Fibroblast of lung (primary cell): ENCODE measurements around the gene DOC2A. TPM values are rescaled to one million over a fixed set of nuclear protein-coding genes. Genes with fewer than 3 reads are reported as not detected.
A peak's percentile ranks its signal among the peaks of the same experiment; 100 is the strongest.
"Not testable (repeated sequence)": the region's sequence is repeated elsewhere in the genome, so short reads cannot be mapped to it uniquely, and the experiment has no call there.

Source experiments
- DNase-seq, 2 donors: peaks; one replicate each; pipeline versions ENCODE4 v3.0.0 to v3.0.0-alpha.2; 2010; ENCODE audit warnings: low read depth in 2 of 2
- H2AFZ ChIP-seq: 2 replicates; pipeline ENCODE4 v1.5.1; 2012; ENCODE audit warnings: low read length, control low read depth, inconsistent platforms
- H3K27ac ChIP-seq: 2 replicates; pipeline ENCODE4 v1.5.1; 2011; ENCODE audit warnings: low read length, control low read depth; ENCODE audit not compliant: insufficient read depth
- H3K27me3 ChIP-seq: 2 replicates; pipeline ENCODE4 v1.5.1; 2011; ENCODE audit warnings: mild to moderate bottlenecking, low read length; ENCODE audit not compliant: control insufficient read depth, insufficient read depth
- H3K36me3 ChIP-seq: 2 replicates; pipeline ENCODE4 v1.5.1; 2011; ENCODE audit warnings: low read length; ENCODE audit not compliant: control insufficient read depth, insufficient read depth
- H3K4me1 ChIP-seq: 2 replicates; pipeline ENCODE4 v1.5.1; 2011; ENCODE audit warnings: low read length; ENCODE audit not compliant: control insufficient read depth, insufficient read depth; ENCODE audit errors: extremely low read depth
- H3K4me2 ChIP-seq: 2 replicates; pipeline ENCODE4 v1.5.1; 2011; ENCODE audit warnings: low read length, control low read depth; ENCODE audit not compliant: insufficient read depth; ENCODE audit errors: extremely low read depth
- H3K4me3 ChIP-seq, 4 experiments: fragments of 200-600 bp in 1 of 4; sonication (generic) in 1 of 4; replicated peaks in 1 of 4; 2 replicates each; pipeline ENCODE4 v1.5.1; 2011 to 2016; ENCODE audit warnings: low read length in 4 of 4, low read depth in 3 of 4, mild to moderate bottlenecking in 3 of 4, control low read depth in 2 of 4, inconsistent platforms in 1 of 4, mixed read lengths in 1 of 4; ENCODE audit not compliant: insufficient read depth in 1 of 4; ENCODE audit errors: control extremely low read depth in 1 of 4
- H3K79me2 ChIP-seq: 2 replicates; pipeline ENCODE4 v1.5.1; 2012; ENCODE audit warnings: mild to moderate bottlenecking, low read length, inconsistent platforms; ENCODE audit not compliant: control insufficient read depth, insufficient read depth
- H3K9ac ChIP-seq: 2 replicates; pipeline ENCODE4 v1.5.1; 2011; ENCODE audit warnings: mild to moderate bottlenecking, low read length, control low read depth; ENCODE audit not compliant: insufficient read depth
- H3K9me3 ChIP-seq: 2 replicates; pipeline ENCODE4 v1.5.1; 2012; ENCODE audit warnings: low read depth, low read length; ENCODE audit not compliant: control insufficient read depth, insufficient read depth
- H4K20me1 ChIP-seq: 2 replicates; pipeline ENCODE4 v1.5.1; 2011; ENCODE audit warnings: low read length; ENCODE audit not compliant: control insufficient read depth, insufficient read depth; ENCODE audit errors: extremely low read depth
- EZH2 ChIP-seq: IDR thresholded peaks from 2 replicates; pipeline ENCODE4 v1.5.1; 2012; ENCODE audit warnings: low read length, control low read depth, mild to moderate bottlenecking; ENCODE audit errors: missing control alignments
- polyA plus RNA-seq, 2 donors: library from polyadenylated mRNA; depleted of rRNA in 1 of 2; stranded (reverse) in 1 of 2; unstranded in 1 of 2; fragments of >200 nt; gene quantifications; 2 replicates each; pipeline ENCODE4 v1.2.1, GENCODE V29; 2011 to 2012; ENCODE audit warnings: missing spikeins in 1 of 2
- total RNA-seq: library from RNA; depleted of rRNA; stranded (reverse); fragments of >200 nt; gene quantifications from 2 replicates; pipeline ENCODE4 v1.2.1, GENCODE V29; 2014
- TF ChIP-seq, protein P1 (sequence below), 2 donors: IDR thresholded peaks in 1 of 2; conservative IDR thresholded peaks in 1 of 2; 1 replicate in 1 of 2; 2 replicates in 1 of 2; pipeline ENCODE4 v1.5.1; 2011 to 2012; ENCODE audit warnings: low read length in 2 of 2, control low read depth in 1 of 2, inconsistent platforms in 1 of 2, low read depth in 1 of 2, mild to moderate bottlenecking in 1 of 2

DOC2A gene
- total and polyA plus RNA-seq, 2 donors (not counting 1 experiment from before 2014, with no cell fraction given) = 0.03 to 0.33 TPM

- Histone ChIP-seq H3K36me3 (no peaks in the 10 kb centered on the region), H3K27me3 (no peaks in the 10 kb centered on the region), H4K20me1 (no peaks in the 10 kb centered on the region), H3K9ac (peak within 1 kb of the TSS; percentile 81), H2AFZ (peak within 1 kb of the TSS; percentile 74), H3K4me3 (peak within 1 kb of the TSS; percentile 72 to 83 (median 80)), H3K79me2 (no peaks in the 10 kb centered on the region), H3K4me2 (peak within 1 kb of the TSS; percentile 99), H3K4me1 (no peaks in the 10 kb centered on the region), H3K27ac (peak within 1 kb of the TSS; percentile 72), H3K9me3 (no peaks in the 10 kb centered on the region)
- TF ChIP-seq, protein P1, sequence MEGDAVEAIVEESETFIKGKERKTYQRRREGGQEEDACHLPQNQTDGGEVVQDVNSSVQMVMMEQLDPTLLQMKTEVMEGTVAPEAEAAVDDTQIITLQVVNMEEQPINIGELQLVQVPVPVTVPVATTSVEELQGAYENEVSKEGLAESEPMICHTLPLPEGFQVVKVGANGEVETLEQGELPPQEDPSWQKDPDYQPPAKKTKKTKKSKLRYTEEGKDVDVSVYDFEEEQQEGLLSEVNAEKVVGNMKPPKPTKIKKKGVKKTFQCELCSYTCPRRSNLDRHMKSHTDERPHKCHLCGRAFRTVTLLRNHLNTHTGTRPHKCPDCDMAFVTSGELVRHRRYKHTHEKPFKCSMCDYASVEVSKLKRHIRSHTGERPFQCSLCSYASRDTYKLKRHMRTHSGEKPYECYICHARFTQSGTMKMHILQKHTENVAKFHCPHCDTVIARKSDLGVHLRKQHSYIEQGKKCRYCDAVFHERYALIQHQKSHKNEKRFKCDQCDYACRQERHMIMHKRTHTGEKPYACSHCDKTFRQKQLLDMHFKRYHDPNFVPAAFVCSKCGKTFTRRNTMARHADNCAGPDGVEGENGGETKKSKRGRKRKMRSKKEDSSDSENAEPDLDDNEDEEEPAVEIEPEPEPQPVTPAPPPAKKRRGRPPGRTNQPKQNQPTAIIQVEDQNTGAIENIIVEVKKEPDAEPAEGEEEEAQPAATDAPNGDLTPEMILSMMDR (conservative IDR thresholded peaks at IDR 0.05 in 1 of 2, IDR thresholded peaks at IDR 0.05 in 1 of 2; ENCODE audit: low read depth in 1 of 2, low read length in 2 of 2) = peak; percentile 34 to 41
- TF ChIP-seq EZH2 = no peak
- DNase-seq = peak; percentile 77 to 80
Measured at GRCh38 chr16:29961479-29962343, 49.1 kb downstream of the DOC2A start, which contains the start of gene TMEM219. TSS of gene TMEM219 (plus strand) at chr16:29962079. CDS start at chr16:29963144, 1,065 bp downstream.

DNA sequence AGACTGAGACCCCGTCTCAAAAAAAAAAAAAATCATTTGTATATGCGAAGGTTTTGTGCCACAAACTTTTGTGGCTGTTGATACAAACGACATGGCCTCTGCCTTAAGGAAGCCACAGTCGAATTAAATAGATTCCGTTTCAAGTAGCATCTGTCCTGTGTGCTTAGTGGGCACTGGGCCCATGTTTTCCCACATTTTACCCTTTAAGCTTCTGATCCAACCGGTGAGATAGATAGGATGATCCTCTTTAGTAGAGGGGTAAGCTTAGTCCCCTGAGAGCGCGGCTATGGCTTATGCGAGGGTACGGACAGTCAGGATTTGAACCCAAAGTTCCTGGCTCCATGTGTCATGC lies 49.7 kb downstream of the DOC2A start:
- Histone ChIP-seq H3K4me2 (peak overlapping the region; percentile 90), H3K4me1 (no peaks in the 10 kb centered on the region), H3K36me3 (no peaks in the 10 kb centered on the region), H3K4me3 (peak overlapping the region; percentile 72 to 83 (median 78)), H4K20me1 (no peaks in the 10 kb centered on the region), H3K9me3 (no peaks in the 10 kb centered on the region), H3K27ac (peak overlapping the region; percentile 72), H2AFZ (peak overlapping the region; percentile 74), H3K79me2 (no peaks in the 10 kb centered on the region), H3K9ac (peak overlapping the region; percentile 81), H3K27me3 (no peaks in the 10 kb centered on the region)
- TF ChIP-seq EZH2 = no peak
- TF ChIP-seq, protein P1 (conservative IDR thresholded peaks at IDR 0.05 in 1 of 2, IDR thresholded peaks at IDR 0.05 in 1 of 2; ENCODE audit: low read depth in 1 of 2, low read length in 2 of 2) = no peak
- DNase-seq = no peak

DNA sequence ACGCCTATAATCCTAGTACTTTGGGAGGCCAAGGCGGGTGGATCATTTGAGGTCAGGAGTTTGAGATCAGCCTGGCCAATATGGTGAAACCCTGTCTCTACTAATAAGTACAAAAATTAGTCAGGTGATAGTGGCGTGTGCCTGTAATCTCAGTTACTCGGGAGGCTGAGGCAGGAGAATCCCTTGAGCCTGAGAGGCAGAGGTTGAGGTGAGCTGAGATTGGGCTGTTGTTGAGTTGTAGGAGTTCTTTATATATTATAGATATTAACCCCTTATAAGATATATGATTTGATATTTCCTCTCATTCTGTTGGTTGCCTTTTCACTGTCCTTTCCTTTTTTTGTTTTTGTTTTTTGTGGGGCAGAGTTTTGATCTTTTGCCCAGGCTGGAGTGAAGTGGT lies 51.0 kb downstream of the DOC2A start:
- not testable (repeated sequence) for DNase-seq, H3K79me2 ChIP-seq, H3K36me3 ChIP-seq, H4K20me1 ChIP-seq, H3K4me3 ChIP-seq, H3K9ac ChIP-seq, H3K4me2 ChIP-seq, H3K4me1 ChIP-seq, H3K27ac ChIP-seq, H2AFZ ChIP-seq, H3K27me3 ChIP-seq, H3K9me3 ChIP-seq
